HG03520 (cell line): ENCODE results near the gene WDR45B.

ENCODE experiments used
- ATAC-seq: cut with Tn5 transposase; IDR thresholded peaks from one replicate; pipeline ENCODE4 v1.9.1; 2021; ENCODE audit warnings: mild to moderate bottlenecking, moderate library complexity; ENCODE audit not compliant: unreplicated experiment

The WDR45B gene

DNA sequence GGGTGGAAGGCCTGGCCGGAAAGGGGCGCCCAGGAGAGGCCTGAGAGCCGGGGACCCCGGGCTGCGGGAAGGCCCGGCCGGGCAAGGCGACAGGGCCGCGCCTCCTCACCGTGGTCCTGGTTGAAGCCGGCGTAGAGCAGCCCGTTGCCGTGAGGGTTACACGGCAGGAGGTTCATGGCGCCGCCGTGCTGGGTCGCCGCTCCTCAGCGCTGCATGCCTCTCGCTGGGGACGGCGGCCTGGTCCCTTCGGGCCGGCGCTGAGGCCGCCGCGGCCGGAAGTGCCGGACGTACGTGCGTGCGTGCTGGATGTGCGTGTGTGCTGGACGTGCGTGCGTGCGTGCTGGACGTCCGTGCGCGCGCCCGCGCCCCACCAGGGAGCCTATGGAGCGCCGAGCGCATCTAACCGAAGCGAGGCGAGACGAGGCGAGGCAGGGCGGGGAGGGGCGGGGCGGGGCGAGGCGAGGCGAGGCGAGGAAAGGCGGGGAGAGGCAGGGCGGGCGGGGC is at the start of gene WDR45B:
TSS of gene WDR45B (minus strand) at position 280 of the 504 bp plus-strand sequence. CDS start at position 176, 104 bp downstream.
- ATAC-seq, result peak; percentile 80

DNA sequence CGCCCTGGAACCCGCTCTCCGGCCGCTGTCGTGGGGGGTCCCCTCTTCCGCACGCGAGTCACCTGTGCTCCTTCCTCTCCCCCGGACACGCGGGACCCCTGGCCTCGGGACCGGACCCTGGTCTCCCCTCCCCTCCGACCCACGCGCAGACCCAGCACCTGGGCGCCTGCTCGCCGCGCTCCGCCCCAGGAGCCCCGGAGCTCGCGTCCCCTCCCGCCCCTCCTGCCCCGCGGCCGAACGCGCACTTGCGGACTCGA is 49.5 kb upstream of the WDR45B start:
- no peak for ATAC-seq

DNA sequence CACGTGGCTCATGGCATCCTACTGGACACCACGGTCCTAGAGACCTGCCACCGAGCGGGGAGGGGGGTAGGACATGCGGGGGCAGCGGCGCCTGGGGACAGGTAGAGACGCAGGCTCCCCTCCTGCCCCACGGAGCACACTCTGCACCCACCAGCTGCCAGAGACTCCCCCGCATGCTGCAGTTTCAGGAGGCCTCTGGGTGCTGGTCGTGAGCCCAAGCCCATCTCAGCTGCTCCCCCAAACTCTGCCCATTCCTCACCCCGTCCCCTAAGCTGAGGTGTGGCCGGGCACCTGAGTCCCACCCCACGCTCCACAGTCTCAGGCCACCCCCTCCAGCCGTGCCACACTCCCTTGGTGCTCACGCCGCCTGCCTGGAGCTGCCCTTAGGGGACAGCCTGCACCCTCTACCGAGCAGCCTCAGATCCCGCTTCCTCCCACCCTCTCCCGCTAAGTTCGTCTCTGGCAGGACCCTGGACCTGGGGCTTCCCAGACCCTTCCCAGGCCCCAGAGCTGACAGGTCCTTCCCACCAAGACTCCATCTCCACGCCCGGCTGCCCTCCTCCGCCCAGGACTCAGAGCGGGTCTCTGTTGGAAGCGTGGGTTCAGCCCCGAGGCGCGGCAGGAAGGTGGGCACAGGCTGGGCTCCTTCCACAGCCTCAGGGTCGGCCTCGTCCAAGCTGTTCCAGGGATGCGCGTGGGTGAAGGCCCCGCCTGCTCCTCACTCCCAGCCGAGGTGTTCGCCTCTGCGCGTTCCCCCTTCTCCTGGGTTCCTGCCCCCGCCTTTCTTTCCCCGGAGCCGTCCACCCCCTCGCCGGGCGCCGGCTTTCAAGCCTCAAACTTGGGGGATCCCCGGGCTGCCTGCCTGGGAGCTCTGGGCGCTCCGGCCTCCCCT is 48.9 kb upstream of the WDR45B start:
- ATAC-seq, result no peak

GRCh38 chr17:82696259-82696658 is 48.0 kb upstream of the WDR45B start:
- no peak for ATAC-seq

- ATAC-seq, result no peak
Observed at GRCh38 chr17:82694647-82695046, 46.4 kb upstream of the WDR45B start.

DNA sequence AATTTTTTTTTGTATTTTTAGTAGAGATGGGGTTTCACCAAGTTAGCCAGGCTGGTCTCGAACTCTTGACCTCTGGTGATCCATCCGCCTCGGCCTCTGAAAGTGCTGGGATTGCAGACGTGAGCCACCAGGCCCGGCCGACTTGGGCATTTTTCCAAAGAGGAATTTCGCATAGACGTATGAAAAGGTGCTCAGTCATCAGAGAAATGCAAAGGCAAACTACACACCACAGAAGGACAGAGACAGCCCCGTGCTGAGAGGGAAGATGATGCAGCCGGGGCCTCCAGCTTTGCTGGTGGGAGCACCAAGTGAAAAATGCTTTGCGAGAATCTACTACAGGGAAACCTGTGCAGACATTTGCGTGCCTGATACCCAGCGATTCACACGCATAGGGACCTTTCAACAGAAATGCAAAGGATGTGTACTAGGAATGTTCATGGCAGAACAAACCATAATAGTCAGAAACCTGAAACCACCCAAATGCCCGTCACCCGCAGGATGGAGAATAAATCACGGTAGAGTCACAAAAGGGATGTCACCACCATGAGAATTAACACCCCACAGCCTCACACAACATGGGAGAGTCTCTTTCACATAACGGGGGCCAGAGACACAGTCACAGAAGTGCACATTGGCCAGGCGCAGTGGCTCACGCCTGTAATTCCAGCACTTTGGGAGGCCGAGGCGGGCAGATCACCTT is 45.1 kb upstream of the WDR45B start:
- ATAC-seq, result no peak

DNA sequence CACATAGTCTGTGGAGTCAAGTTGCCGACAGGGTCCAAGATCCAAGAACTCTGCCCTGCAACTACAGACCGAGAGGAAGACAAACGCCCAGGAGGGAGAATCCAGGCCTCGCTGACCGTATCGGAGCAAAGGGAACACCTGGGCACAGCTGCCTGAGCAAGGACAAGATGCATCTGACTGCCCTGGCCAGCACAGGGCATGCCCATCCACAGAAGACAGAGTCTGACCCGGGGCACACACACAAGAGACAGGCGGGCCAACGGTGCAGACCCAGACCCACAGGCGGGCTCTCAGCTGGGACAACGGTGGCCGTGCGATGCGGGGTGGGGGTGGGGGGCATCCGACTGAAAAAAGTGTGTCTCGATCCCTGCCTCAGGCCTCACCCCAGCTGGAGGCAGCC is 44.0 kb upstream of the WDR45B start:
- no peak for ATAC-seq

DNA sequence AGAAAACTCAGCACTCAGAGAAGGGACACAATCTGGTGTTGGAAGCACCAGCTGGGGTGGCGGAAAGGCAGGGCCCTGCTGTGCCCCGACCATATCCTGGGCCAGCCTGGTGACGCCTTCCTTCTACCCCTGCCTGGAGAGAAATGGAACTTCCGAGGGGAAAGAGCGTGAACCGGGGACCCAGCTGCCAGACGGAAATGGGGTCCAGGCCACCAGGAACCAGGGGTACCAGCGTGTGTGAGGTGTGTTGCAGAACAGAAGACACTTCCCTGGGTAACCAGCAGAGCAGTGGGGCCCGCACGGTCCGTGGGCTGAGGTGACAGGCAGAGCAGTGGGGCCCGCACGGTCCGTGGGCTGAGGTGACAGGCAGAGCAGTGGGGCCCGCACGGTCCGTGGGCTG is 43.5 kb upstream of the WDR45B start:
- ATAC-seq, result no peak

DNA sequence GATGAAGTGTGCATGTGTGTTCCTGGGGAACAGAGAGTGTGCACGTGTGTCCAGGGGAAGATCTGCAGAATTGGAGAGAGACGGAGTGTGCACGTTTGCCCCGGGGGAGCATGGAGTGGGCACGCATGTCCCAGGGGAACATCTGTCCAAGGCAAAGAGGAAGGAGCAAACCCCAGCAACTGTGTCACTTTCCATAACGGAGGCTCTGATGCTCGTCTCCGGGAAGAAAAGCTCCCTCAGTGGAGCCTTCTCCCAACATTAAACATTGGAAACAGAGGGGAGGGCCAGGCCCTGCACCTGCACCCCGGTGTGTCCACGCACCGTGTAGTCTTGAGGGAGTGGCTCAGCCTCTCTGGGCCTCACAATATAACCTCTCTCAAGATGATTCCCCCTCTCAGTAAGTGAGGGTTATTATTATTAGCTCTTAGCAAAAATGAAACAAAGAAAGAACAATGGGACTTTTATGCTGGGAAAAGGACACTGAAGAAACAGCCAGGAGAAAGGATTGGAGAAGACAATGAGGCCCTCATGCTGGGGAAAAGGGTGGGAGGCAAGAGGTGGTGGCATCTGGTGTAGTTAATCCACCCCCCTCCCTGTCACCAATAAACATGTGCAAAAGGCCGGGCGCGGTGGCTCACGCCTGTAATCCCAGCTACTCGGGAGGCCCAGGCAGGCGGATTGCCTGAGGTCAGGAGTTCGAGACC is 42.7 kb upstream of the WDR45B start:
- ATAC-seq, result no peak

DNA sequence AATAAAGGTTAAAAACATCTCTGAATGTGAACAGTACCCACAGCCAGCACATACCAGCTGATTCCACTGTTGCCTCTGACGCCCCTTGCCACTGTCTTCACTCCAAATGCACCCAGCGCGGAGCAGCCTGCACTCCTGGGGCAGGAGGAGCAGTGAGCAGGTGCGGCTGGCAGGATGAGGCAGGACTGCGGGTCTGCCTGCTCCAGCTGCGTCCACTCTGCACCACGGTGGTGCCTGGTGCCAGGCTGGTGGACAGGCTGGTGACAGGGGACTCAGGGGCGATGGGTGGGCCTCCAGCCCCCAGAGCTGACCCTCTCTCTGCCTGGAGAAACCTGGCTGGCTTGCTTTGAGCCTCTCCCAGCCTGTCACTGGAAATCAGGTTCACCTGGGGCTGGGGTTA is 40.8 kb upstream of the WDR45B start:
- ATAC-seq, result no peak

- no peak for ATAC-seq
Observed at GRCh38 chr17:82687871-82688270, 39.6 kb upstream of the WDR45B start.

DNA sequence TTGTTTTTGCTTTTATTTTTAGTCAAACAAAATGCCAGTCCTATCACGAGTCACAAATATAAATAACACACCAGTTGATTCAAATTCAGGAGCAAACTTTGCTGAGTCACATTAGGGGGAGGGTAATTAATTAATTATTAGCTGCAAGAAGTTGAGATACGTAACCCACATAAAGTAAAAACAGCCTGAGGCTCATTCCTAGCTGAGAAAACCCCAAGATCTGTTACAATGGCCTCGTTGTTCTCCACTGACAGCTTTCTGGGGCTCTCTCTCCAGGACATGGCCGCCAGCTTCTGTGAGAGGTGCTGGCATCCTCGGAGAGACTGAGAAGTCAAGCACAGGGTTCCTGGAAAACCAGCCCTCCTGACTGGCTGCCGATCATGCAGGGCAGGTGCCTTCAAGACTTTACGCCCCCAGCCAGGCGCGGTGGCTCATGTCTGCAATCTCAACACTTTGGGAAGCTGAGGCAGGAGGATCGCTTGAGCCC is 39.2 kb upstream of the WDR45B start:
- no peak for ATAC-seq

DNA sequence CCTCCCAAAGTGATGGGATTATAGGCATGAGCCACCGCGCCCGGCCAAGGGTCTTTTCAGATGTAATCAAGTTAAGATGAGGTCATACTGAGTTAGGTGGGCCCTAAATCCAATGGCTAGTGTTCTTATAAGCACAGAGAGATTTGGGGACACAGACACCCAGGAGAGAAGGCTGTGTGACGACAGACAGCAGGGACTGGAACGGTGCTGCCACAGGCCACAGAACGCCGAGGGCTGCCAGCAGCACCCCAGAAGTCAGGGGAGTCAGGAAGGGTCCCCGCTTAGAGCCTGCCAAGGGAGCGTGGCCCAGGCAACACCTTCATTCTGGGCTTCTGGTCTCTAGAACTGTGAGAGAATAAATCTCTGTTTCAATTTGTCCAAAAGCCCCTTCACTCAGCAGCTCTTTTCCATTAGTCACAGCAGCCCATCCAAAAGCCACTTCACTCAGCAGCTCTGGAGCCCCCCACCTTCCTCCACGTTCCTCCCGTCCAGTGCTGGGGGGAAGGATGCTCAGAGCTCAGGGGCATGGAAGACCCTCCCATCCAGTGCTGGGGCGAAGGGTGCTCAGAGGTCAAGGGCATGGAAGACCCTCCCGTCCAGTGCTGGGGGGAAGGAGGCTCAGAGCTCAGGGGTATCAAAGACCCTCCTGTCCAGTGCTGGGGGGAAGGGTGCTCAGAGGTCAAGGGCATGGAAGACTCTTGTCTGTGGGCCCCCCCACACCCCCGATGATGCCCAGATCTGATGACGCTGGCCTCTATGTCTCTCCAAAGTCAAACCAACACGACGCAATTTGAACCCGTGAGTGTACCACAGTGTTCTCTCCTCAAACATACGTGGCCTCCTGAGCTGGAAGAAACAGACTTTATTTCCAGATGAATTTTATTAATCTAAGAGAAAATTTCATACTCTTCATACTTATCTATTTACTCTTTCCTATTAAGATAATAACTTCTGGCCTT is 38.4 kb upstream of the WDR45B start:
- no peak for ATAC-seq

DNA sequence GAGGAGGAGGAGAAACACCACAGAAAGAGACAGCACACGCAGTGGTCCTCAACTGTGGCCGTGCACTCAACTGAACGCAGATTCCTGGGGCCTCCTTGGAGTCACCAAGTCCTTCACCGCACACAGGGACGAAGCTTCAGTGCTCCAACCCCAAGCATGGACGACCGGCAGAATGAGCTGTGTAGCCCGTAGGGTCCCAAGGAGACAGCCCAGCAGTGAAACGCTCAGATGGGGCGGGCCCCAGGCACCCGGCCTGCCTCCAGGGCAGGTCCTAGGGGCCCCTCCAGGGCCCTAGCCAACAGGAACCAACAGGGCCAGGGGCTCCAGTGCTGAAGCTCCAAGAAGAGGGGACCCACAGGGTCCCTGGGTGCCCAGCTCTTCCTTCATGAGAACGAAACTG is 37.0 kb upstream of the WDR45B start:
- ATAC-seq, result no peak

DNA sequence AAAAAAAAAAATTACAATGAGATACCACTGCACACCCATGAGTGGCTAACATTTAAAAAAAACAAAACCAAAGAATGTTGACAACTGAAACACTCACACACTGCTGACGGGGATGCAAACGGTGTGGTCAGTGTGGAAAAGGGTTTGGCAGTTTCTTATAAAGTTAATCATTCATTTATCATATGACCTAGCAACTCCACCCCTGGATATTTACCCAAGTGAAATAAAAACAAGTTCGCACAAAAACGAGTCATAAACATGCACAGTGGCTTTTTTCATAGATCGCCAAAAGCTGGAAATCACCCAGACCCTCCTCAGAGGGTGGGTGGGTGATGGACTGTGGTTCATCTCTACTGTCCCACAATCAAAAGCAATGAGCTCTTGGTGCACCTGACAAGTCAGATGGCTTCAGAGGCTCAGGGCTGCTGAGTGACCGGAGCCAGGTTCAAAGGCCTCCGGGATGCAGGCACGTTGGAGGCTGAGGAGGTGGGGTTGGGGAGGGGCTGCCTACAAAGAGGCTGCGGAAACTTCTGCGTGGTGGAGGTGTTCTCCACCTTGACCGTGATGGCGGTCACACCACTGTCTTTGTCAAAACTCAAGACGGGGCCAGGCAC is 36.1 kb upstream of the WDR45B start:
- ATAC-seq, result no peak

- ATAC-seq, result no peak
Observed at GRCh38 chr17:82683534-82683933, 35.3 kb upstream of the WDR45B start.

GRCh38 chr17:82681547-82681946 is 33.3 kb upstream of the WDR45B start:
- ATAC-seq, result no peak

- ATAC-seq, result no peak
Observed at GRCh38 chr17:82679586-82680465, 31.6 kb upstream of the WDR45B start.
